HEK293T (cell line): ENCODE data around the gene TUBA4A.

Source experiments
- CTCF ChIA-PET: fragments of 350-600 bp; formaldehyde crosslinking; extraction: SDS; loops from one replicate; lab custom pipeline; 2021; ENCODE audit warnings: antibody characterized with exemption, inconsistent platforms; lab: Yijun Ruan, JAX
- POLR2A ChIA-PET: fragments of 350-600 bp; formaldehyde crosslinking; extraction: SDS; loops from one replicate; lab custom pipeline; 2020; ENCODE audit warnings: antibody characterized with exemption, inconsistent platforms; lab: Yijun Ruan, JAX
- DNase-seq: peaks from one replicate; pipeline ENCODE4 v3.0.0; 2012; ENCODE audit warnings: mixed read lengths; ENCODE audit errors: extremely low spot score
- ARNT ChIP-seq: fragments of 450-650 bp; IDR thresholded peaks from 2 replicates; pipeline ENCODE4 v1.6.1; 2017; ENCODE audit warnings: mild to moderate bottlenecking
- BHLHE40 ChIP-seq: fragments of 450-650 bp; IDR thresholded peaks from 2 replicates; pipeline ENCODE4 v1.6.1; 2016; ENCODE audit warnings: mild to moderate bottlenecking, moderate library complexity, borderline replicate concordance
- CTBP1 ChIP-seq: fragments of 450-650 bp; IDR thresholded peaks from 2 replicates; pipeline ENCODE4 v1.6.1; 2016; ENCODE audit warnings: borderline replicate concordance
- ELF4 ChIP-seq: fragments of 450-650 bp; IDR thresholded peaks from 2 replicates; pipeline ENCODE4 v1.6.1; 2017; ENCODE audit warnings: antibody characterized with exemption
- FOXA1 ChIP-seq: fragments of 450-650 bp; IDR thresholded peaks from 2 replicates; pipeline ENCODE4 v1.6.1; 2016; ENCODE audit warnings: mild to moderate bottlenecking
- FOXK2 ChIP-seq: fragments of 450-650 bp; IDR thresholded peaks from 2 replicates; pipeline ENCODE4 v1.6.1; 2016; ENCODE audit warnings: mild to moderate bottlenecking
- FOXM1 ChIP-seq: fragments of 450-650 bp; IDR thresholded peaks from 2 replicates; pipeline ENCODE4 v1.6.1; 2017; ENCODE audit warnings: mild to moderate bottlenecking, borderline replicate concordance
- HDGF ChIP-seq: fragments of 450-650 bp; IDR thresholded peaks from 2 replicates; pipeline ENCODE4 v1.6.1; 2017; ENCODE audit warnings: antibody characterized with exemption, borderline replicate concordance
- L3MBTL2 ChIP-seq: fragments of 450-650 bp; conservative IDR thresholded peaks from 2 replicates; pipeline ENCODE4 v1.6.1; 2016; ENCODE audit warnings: mild to moderate bottlenecking
- LEF1 ChIP-seq: fragments of 450-650 bp; IDR thresholded peaks from 2 replicates; pipeline ENCODE4 v1.6.1; 2017; ENCODE audit warnings: mild to moderate bottlenecking, borderline replicate concordance
- NFRKB ChIP-seq: fragments of 450-650 bp; IDR thresholded peaks from 2 replicates; pipeline ENCODE4 v1.6.1; 2016; ENCODE audit warnings: mild to moderate bottlenecking, moderate library complexity
- SP1 ChIP-seq: fragments of 450-650 bp; IDR thresholded peaks from 2 replicates; pipeline ENCODE4 v1.6.1; 2017
- SUZ12 ChIP-seq: fragments of 450-650 bp; IDR thresholded peaks from 2 replicates; pipeline ENCODE4 v1.6.1; 2016; ENCODE audit warnings: mild to moderate bottlenecking
- TARDBP ChIP-seq: fragments of 450-650 bp; IDR thresholded peaks from 2 replicates; pipeline ENCODE4 v1.6.1; 2016
- ZNF384 ChIP-seq: fragments of 450-650 bp; IDR thresholded peaks from 2 replicates; pipeline ENCODE4 v1.6.1; 2016
- TF ChIP-seq, protein P1 (sequence below): fragments of 450-650 bp; IDR thresholded peaks from 2 replicates; pipeline ENCODE4 v1.6.1; 2016

TUBA4A gene

DNA sequence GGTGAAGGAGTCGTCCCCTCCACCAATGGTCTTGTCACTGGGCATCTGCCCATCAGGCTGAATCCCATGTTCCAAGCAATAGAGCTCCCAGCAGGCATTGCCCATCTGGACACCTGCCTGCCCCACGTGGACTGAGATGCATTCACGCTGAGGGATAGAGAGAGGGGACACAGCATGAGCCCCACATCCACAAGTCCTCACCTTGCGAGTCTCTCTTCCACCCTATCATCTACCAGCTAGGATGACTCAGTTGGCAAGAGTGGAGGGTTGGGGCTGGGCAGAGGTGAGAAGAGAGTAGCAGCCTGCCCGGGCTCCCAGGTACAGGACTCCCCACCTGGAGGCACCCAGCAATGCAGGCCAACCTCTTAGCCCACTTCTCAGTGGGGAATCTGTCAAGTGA, 1.6 kb downstream of the TUBA4A start:
- POLR2A ChIA-PET, result interaction anchor here (0.9 to 1.6 kb wide), 3 partner anchors 9 to 22 kb away, joined by 3 to 6 read pairs (median 5); partner anchors contain the start of genes ANKZF1 and ATG9A

DNA sequence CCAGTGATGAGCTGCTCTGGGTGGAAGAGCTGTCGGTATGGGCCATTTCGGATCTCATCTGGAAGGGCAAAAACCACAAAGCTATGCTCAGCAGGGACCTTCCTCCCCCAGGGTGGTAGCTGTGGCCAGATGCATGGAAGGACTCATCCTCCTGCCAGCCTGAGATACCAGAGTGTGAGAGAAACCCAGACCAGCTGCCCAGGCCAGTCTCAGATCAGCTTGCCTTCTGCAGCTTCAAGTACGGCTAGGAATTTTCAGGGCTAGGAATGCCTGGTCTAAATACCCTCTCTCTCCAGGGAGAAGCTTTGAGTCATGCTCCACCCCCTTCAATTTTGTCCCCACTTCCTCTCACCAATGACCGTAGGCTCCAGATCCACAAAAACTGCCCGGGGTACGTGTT, 2.1 kb downstream of the TUBA4A start:
- CTCF ChIA-PET, result interaction anchor here (1.6 kb wide), 1 partner anchor 43 kb away, joined by 5 read pairs; no protein-coding TSS in a partner anchor
- no peak for DNase-seq
- TF ChIP-seq LEF1, result no peak
- TF ChIP-seq ZNF384, result no peak
- no peak for TF ChIP-seq SP1
- no peak for TF ChIP-seq L3MBTL2
- TF ChIP-seq, protein P1, sequence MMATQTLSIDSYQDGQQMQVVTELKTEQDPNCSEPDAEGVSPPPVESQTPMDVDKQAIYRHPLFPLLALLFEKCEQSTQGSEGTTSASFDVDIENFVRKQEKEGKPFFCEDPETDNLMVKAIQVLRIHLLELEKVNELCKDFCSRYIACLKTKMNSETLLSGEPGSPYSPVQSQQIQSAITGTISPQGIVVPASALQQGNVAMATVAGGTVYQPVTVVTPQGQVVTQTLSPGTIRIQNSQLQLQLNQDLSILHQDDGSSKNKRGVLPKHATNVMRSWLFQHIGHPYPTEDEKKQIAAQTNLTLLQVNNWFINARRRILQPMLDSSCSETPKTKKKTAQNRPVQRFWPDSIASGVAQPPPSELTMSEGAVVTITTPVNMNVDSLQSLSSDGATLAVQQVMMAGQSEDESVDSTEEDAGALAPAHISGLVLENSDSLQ, result no peak
- no peak for TF ChIP-seq FOXM1
- no peak for TF ChIP-seq FOXK2
- TF ChIP-seq BHLHE40, result no peak
- TF ChIP-seq SUZ12, result no peak
- no peak for TF ChIP-seq HDGF
- no peak for TF ChIP-seq CTBP1
- TF ChIP-seq ELF4, result no peak
- TF ChIP-seq FOXA1, result no peak
- no peak for TF ChIP-seq TARDBP
- TF ChIP-seq ARNT, result no peak
- POLR2A ChIA-PET, result interaction anchor here (0.9 to 1.6 kb wide), 3 partner anchors 9 to 22 kb away, joined by 3 to 6 read pairs (median 5); partner anchors contain the start of genes ANKZF1 and ATG9A

More for the DNA sequence above, 1.6 kb downstream of the TUBA4A start:
- DNase-seq, result no peak
- no peak for TF ChIP-seq FOXM1
- no peak for TF ChIP-seq ARNT
- no peak for TF ChIP-seq TARDBP
- TF ChIP-seq, protein P1, result no peak
- TF ChIP-seq BHLHE40, result no peak
- no peak for TF ChIP-seq SUZ12
- no peak for TF ChIP-seq LEF1
- TF ChIP-seq HDGF, result no peak
- no peak for TF ChIP-seq SP1
- TF ChIP-seq FOXK2, result no peak
- CTCF ChIA-PET, result interaction anchor here (1.6 kb wide), 1 partner anchor 43 kb away, joined by 5 read pairs; no protein-coding TSS in a partner anchor

DNA sequence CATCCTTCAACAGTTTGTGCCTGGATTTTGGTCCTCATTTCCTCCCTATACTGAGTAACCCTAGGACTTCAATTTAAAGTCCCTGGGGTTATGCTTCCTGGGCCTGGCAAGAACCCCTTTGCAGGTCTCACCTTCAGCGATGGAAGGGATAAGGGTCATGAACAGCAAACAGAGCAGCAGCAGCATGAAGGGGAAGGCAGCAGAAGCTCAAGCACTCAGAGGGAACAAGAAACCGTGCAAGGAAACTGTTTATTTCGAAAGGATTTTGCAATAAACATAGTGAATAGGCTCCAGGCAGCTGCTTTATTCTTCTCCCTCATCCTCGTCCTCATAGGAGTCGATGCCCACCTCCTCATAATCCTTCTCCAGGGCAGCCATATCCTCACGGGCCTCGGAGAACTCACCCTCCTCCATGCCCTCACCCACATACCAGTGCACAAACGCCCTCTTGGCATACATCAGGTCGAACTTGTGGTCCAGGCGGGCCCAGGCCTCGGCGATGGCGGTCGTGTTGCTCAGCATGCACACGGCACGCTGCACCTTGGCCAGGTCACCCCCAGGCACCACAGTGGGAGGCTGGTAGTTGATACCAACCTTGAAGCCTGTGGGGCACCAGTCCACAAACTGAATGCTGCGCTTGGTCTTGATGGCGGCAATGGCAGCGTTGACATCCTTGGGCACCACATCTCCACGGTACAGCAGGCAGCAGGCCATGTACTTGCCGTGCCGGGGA, 3.5 kb downstream of the TUBA4A start:
- ChIA-PET CTCF (interaction anchor here (1.4 kb wide), 1 partner anchor 44 kb away, joined by 5 read pairs; no protein-coding TSS in a partner anchor), POLR2A (interaction anchor here (1.0 to 1.9 kb wide), 4 partner anchors 20 to 45 kb away, joined by 3 to 7 read pairs (median 6); partner anchors contain the start of genes ANKZF1, ATG9A and ZFAND2B)
- no peak for DNase-seq
- TF ChIP-seq ARNT (no peak), FOXM1 (no peak), TARDBP (no peak), FOXK2 (no peak), NFRKB (no peak), ZNF384 (no peak), LEF1 (no peak), BHLHE40 (no peak), CTBP1 (no peak), L3MBTL2 (no peak), SUZ12 (no peak), HDGF (no peak)
- TF ChIP-seq, protein P1, result no peak

GRCh38 chr2:219249203-219249980, 4.3 kb downstream of the TUBA4A start:
- ChIA-PET CTCF (interaction anchor here (1.4 kb wide), 1 partner anchor 45 kb away, joined by 5 read pairs; no protein-coding TSS in a partner anchor), POLR2A (interaction anchor here (0.9 to 2.6 kb wide), 6 partner anchors 20 to 46 kb away, joined by 3 to 7 read pairs (median 6); partner anchors contain the start of genes ANKZF1, ATG9A, DNAJB2 and ZFAND2B)
- DNase-seq, result no peak
- TF ChIP-seq ELF4 (no peak), FOXM1 (no peak), TARDBP (no peak), FOXA1 (no peak), NFRKB (no peak), LEF1 (no peak), SUZ12 (no peak), L3MBTL2 (no peak), HDGF (no peak), ZNF384 (no peak), SP1 (no peak), FOXK2 (no peak), BHLHE40 (no peak), ARNT (no peak)
- TF ChIP-seq, protein P1, result no peak
